ENCODE measurements around the gene DDX54. TPM values are rescaled to one million over a fixed set of nuclear protein-coding genes. Genes with fewer than 3 reads are reported as not detected.
A peak's percentile ranks its signal among the peaks of the same experiment; 100 is the strongest.

DDX54 gene
- total RNA-seq = 10 to 100 TPM; 24.5 to 47.4 (median 40.8) TPM
- 10 to 100 TPM; 19.2 to 82.8 (median 25.4) TPM for polyA plus RNA-seq

GRCh38 chr12:113185180-113186032, at the start of gene DDX54, which contains the start of gene RITA1:
TSS of gene DDX54 (minus strand) at chr12:113185478. CDS start at chr12:113185451, 27 bp downstream.
TSS of gene RITA1 (plus strand) at chr12:113185721. CDS start at chr12:113186747, 1,026 bp downstream.
- Histone ChIP-seq H3K4me1 (peaks cover 0 to 30% (median 26%) of the 10 kb centered on the region in 4 donors), H3K27me3 (no peaks in the 10 kb centered on the region), H3K36me3 (peaks cover 0 to 17% (median 2%) of the 10 kb centered on the region in 4 donors), H3K9me3 (no peaks in the 10 kb centered on the region), H3K4me3 (peak within 1 kb of the TSS; percentile 77 to 99 (median 86)), H3K27ac (peak within 1 kb of the TSS; percentile 93 to 97 (median 96))
- WGBS, 2 donors = 0 to 1% methylated on average over 89 of the region's 89 CpGs
- peak; percentile 91 for DNase-seq
- TF ChIP-seq POLR2A (IDR thresholded peaks at IDR 0.05) (no peak), CTCF (IDR thresholded peaks at IDR 0.05) (no peak), EP300 (IDR thresholded peaks at IDR 0.05) (no peak), POLR2AphosphoS5 (IDR thresholded peaks at IDR 0.05) (peak; percentile 28 to 76 (median 60))
- intact Hi-C loops (cut with DNase I) = loop anchor here (2.0 to 10.0 kb wide), 3 partner anchors 35 to 173 kb away; partner anchors contain the start of genes PLBD2 and TPCN1

GRCh38 chr12:113234483-113234882, 49.2 kb upstream of the DDX54 start:
- Histone ChIP-seq H3K27ac (no peak overlapping the region), H3K4me1 (peaks cover 0 to 29% (median 8%) of the 10 kb centered on the region in 4 donors), H3K4me3 (no peak overlapping the region), H3K9me3 (no peaks in the 10 kb centered on the region), H3K36me3 (peaks cover 9 to 55% (median 29%) of the 10 kb centered on the region in 4 donors), H3K27me3 (no peaks in the 10 kb centered on the region)
- intact Hi-C loops (cut with DNase I) = no loop called here
- WGBS, 2 donors = 43 to 75% methylated on average over 4 of the region's 4 CpGs
- TF ChIP-seq EP300 (IDR thresholded peaks at IDR 0.05) = no peak
- TF ChIP-seq POLR2AphosphoS5 (IDR thresholded peaks at IDR 0.05) = no peak
- TF ChIP-seq CTCF (IDR thresholded peaks at IDR 0.05) = no peak
- no peak for TF ChIP-seq POLR2A (IDR thresholded peaks at IDR 0.05)
- no peak for DNase-seq

- Histone ChIP-seq H3K36me3 (peaks cover 9 to 60% (median 29%) of the 10 kb centered on the region in 4 donors), H3K27me3 (no peaks in the 10 kb centered on the region), H3K27ac (no peak overlapping the region), H3K9me3 (no peaks in the 10 kb centered on the region), H3K4me1 (peaks cover 0 to 30% (median 5%) of the 10 kb centered on the region in 4 donors), H3K4me3 (no peak overlapping the region)
- intact Hi-C loops (cut with DNase I) = no loop called here
- no peak for DNase-seq
- 92 to 95% methylated on average over 4 of the region's 4 CpGs for WGBS, 2 donors
- TF ChIP-seq POLR2AphosphoS5 (IDR thresholded peaks at IDR 0.05) = no peak
- TF ChIP-seq POLR2A (IDR thresholded peaks at IDR 0.05) = no peak
- TF ChIP-seq CTCF (IDR thresholded peaks at IDR 0.05) = no peak
- no peak for TF ChIP-seq EP300 (IDR thresholded peaks at IDR 0.05)
These were observed 48.7 kb upstream of the DDX54 start for GRCh38 chr12:113233967-113234366.

DNA sequence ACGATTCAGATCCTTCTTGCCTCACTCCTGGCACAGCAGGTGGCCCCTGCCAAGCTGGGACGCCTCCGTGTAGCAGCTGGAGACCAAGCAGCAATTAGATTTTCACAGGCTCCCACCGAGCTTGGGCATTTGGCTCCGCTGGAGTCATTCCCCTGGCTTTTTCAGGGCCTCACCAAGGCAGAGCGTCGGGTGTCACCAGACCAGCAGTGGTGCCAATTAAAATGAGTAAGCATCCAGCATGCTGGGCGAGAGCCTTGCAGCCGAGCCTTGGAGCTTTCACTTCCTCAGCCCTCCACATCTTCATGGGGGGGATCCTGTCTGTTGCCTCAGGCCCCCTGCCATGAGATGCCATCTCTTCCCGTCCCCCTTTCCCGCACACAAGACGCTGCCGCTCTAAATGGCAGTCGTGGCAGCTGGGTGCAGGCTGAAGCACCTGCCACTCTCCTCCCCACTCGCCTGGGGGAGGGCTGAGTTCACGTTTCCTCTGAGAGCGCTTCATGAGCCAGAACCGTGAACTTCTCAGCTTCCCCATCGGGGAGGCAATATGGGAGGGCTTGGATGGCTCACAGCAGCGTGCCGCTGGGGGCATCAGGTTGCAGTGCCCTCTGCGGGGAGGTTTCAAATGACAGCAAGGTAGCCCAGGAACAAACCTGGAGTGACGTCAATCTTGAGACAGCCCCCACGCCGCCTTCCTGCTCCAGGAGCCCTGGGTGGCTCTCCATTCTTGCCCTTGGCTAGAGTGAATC, 47.7 kb upstream of the DDX54 start:
- H3K9me3 ChIP-seq = no peaks in the 10 kb centered on the region
- H3K4me3 ChIP-seq = no peak overlapping the region
- peaks cover 0 to 30% (median 5%) of the 10 kb centered on the region in 4 donors for H3K4me1 ChIP-seq
- 57 to 87% methylated on average over 25 of the region's 25 CpGs for WGBS, 2 donors
- H3K36me3 ChIP-seq = peaks cover 14 to 70% (median 36%) of the 10 kb centered on the region in 4 donors
- peak overlapping the region in 3 of 4 donors; percentile 3 to 45 (median 10) for H3K27ac ChIP-seq
- no peaks in the 10 kb centered on the region for H3K27me3 ChIP-seq
- DNase-seq = peak; percentile 73
- intact Hi-C loops (cut with DNase I) = no loop called here
- TF ChIP-seq POLR2A (IDR thresholded peaks at IDR 0.05) (no peak), POLR2AphosphoS5 (IDR thresholded peaks at IDR 0.05) (no peak), CTCF (IDR thresholded peaks at IDR 0.05) (no peak), EP300 (IDR thresholded peaks at IDR 0.05) (no peak)

Measured in sigmoid colon (tissue), 7 donors.